ENCODE measurements around the gene SNRNP25. TPM values are rescaled to one million over a fixed set of nuclear protein-coding genes. Genes with fewer than 3 reads are reported as not detected.

The SNRNP25 gene
- total and polyA plus RNA-seq, 2 experiments from 2014 or later = 12.1 to 31.5 TPM

DNA sequence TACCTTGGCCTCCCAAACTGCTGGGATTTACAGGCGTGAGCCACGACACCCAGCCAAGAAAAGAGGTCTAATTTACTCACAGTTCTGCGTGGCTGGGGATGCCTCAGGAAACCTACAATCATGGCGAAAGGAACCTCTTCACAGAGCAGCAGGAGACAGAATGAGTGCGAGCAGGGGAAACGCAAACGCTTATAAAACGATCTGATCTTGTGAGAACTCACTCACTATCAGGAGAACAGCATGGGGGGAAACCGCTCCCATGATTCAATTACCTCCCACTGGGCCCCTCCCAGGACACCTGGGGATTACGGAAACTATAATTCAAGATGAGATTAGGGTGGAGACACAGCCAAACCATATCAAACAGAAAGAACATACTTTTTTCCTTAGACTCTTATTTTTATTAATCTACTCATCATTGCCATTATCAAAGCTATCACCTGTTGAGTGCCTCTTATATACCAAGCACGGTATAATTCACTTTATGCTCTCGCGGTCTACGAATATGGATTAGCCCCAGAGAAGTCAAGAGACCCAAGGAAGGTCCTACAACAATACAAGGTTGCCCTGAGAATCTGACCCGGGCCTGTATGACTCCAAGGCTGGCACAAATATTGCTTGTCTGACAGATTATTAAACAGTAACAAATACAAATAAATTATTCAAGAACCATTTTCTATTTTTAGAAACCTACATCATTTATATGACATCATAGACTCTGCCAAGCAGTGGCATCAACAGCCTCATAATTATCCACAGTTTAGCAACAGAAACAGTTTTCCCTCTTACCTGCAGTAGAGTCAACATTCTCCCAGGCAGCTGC, 2.6 kb upstream of the SNRNP25 start:
- no peak overlapping the region for H2AFZ ChIP-seq
- no peak overlapping the region for H3K9ac ChIP-seq
- H3K4me1 ChIP-seq (ENCODE audit: insufficient read depth) = 0 out of 2 replicates have a peak, but pooled peaks cover 3% of the 10 kb centered on the region
- TF ChIP-seq EZH2 (IDR thresholded peaks at IDR 0.05; ENCODE audit: insufficient read depth, poor library complexity, severe bottlenecking) = no peak
- no peak for TF ChIP-seq EZH2phosphoT487 (IDR thresholded peaks at IDR 0.05; ENCODE audit: insufficient read depth, low read depth)
- H3K9me2 ChIP-seq (ENCODE audit: insufficient read depth) = no peaks in the 10 kb centered on the region
- in situ Hi-C loops (cut with MboI) = no loop called here
- H3K79me2 ChIP-seq (ENCODE audit: insufficient read depth) = peaks cover 39% of the 10 kb centered on the region
- no peaks in the 10 kb centered on the region for H3K9me3 ChIP-seq (ENCODE audit: low read depth)
- H3K4me2 ChIP-seq (ENCODE audit: unreplicated experiment) = no peak overlapping the region
- DNase-seq = no peak
- no peaks in the 10 kb centered on the region for H3K27me3 ChIP-seq (replicated peaks; ENCODE audit: insufficient read depth)
- no peaks in the 10 kb centered on the region for H4K20me1 ChIP-seq (ENCODE audit: insufficient read depth)
- no peak overlapping the region for H3K27ac ChIP-seq
- WGBS, 2 experiments (ENCODE audit: low coverage in 1 of 2, low lambda C conversion rate in 2 of 2, missing lambda C conversion rate in 2 of 2) = 84 to 85% methylated on average over 15 of the region's 15 CpGs
- no peaks in the 10 kb centered on the region for H3K36me3 ChIP-seq (ENCODE audit: low read depth)
- no peak overlapping the region for H3K4me3 ChIP-seq
- H3F3A ChIP-seq (ENCODE audit: insufficient read depth) = peaks cover 4% of the 10 kb centered on the region; the same call in 1 of the 2 replicates

DNA sequence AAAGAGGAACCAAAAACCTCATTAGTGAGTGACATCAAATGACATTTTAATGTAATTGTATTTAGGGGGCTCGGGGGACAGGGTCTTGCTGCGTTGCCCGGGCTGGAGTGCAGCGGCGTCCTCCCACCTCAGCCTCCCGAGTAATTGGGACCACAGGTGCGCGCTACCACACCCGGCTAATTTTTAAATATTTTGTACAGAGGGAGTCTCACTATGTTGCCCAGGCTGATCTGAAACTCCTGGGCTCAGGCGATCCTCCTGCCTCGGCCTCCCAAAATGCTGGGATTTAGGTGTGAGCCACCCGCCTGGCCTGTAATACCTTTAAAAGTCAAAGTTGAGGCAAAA, 581 bp downstream of the SNRNP25 start:
- H3K4me1 ChIP-seq (ENCODE audit: insufficient read depth) = 0 out of 2 replicates have a peak, but pooled peaks cover 3% of the 10 kb centered on the region
- DNase-seq = no peak
- no peaks in the 10 kb centered on the region for H3K27me3 ChIP-seq (replicated peaks; ENCODE audit: insufficient read depth)
- no peaks in the 10 kb centered on the region for H3K9me3 ChIP-seq (ENCODE audit: low read depth)
- peaks cover 4% of the 10 kb centered on the region; the same call in 1 of the 2 replicates for H3F3A ChIP-seq (ENCODE audit: insufficient read depth)
- H3K27ac ChIP-seq = no peak overlapping the region
- peak overlapping the region; percentile 87 for H3K4me3 ChIP-seq
- TF ChIP-seq EZH2 (IDR thresholded peaks at IDR 0.05; ENCODE audit: insufficient read depth, poor library complexity, severe bottlenecking) (no peak), EZH2phosphoT487 (IDR thresholded peaks at IDR 0.05; ENCODE audit: insufficient read depth, low read depth) (no peak)
- peaks cover 16% of the 10 kb centered on the region; the same call in 1 of the 2 replicates for H3K36me3 ChIP-seq (ENCODE audit: low read depth)
- no peaks in the 10 kb centered on the region for H4K20me1 ChIP-seq (ENCODE audit: insufficient read depth)
- whole genome bisulfite sequencing, 2 experiments (ENCODE audit: low coverage in 1 of 2, low lambda C conversion rate in 2 of 2, missing lambda C conversion rate in 2 of 2) = 32 to 48% methylated on average over 12 of the region's 12 CpGs
- in situ Hi-C loops (cut with MboI) = no loop called here
- H3K79me2 ChIP-seq (ENCODE audit: insufficient read depth) = peaks cover 39% of the 10 kb centered on the region
- peak overlapping the region; percentile 86 for H3K4me2 ChIP-seq (ENCODE audit: unreplicated experiment)
- no peaks in the 10 kb centered on the region for H3K9me2 ChIP-seq (ENCODE audit: insufficient read depth)
- peak overlapping the region; percentile 81 for H3K9ac ChIP-seq
- H2AFZ ChIP-seq = peak overlapping the region; percentile 93

DNA sequence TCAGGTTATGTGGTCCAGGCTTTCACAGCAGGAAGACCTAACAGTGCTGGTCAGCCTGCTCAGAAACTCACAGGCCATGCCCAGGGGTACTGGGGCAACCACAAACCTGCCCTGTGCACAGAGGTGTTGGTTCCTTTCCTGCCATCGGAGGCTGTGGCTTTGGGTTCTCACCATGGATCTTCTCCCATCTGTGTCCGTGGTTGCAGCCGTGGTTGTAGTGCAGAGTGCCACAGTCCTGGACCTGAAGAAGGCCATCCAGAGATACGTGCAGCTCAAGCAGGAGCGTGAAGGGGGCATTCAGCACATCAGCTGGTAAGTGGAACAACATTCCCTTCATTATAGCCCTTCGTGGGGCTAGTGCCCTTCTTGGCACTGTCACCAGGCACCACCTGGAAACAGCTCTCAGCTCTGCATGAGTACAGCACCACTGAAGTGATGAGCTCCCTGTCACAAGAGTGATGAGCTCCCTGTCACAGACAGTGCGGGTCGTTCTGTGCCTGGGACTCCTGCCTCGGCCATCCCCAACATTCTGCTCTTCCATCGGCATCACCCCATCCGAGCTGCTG, 2.0 kb downstream of the SNRNP25 start:
- peaks cover 28% of the 10 kb centered on the region for H3K79me2 ChIP-seq (ENCODE audit: insufficient read depth)
- no peaks in the 10 kb centered on the region for H4K20me1 ChIP-seq (ENCODE audit: insufficient read depth)
- H3K9me2 ChIP-seq (ENCODE audit: insufficient read depth) = no peaks in the 10 kb centered on the region
- DNase-seq = no peak
- peaks cover 16% of the 10 kb centered on the region; the same call in 1 of the 2 replicates for H3K36me3 ChIP-seq (ENCODE audit: low read depth)
- H3K4me3 ChIP-seq = no peak overlapping the region
- H3K9me3 ChIP-seq (ENCODE audit: low read depth) = no peaks in the 10 kb centered on the region
- H3K9ac ChIP-seq = no peak overlapping the region
- no peak overlapping the region for H3K27ac ChIP-seq
- H3K27me3 ChIP-seq (replicated peaks; ENCODE audit: insufficient read depth) = no peaks in the 10 kb centered on the region
- in situ Hi-C loops (cut with MboI) = no loop called here
- H3K4me1 ChIP-seq (ENCODE audit: insufficient read depth) = 0 out of 2 replicates have a peak, but pooled peaks cover 3% of the 10 kb centered on the region
- H2AFZ ChIP-seq = no peak overlapping the region
- no peak overlapping the region for H3K4me2 ChIP-seq (ENCODE audit: unreplicated experiment)
- TF ChIP-seq EZH2phosphoT487 (IDR thresholded peaks at IDR 0.05; ENCODE audit: insufficient read depth, low read depth) (no peak), EZH2 (IDR thresholded peaks at IDR 0.05; ENCODE audit: insufficient read depth, poor library complexity, severe bottlenecking) (no peak)
- peaks cover 4% of the 10 kb centered on the region; the same call in 1 of the 2 replicates for H3F3A ChIP-seq (ENCODE audit: insufficient read depth)
- WGBS, 2 experiments (ENCODE audit: low coverage in 1 of 2, low lambda C conversion rate in 2 of 2, missing lambda C conversion rate in 2 of 2) = 80 to 89% methylated on average over 11 of the region's 11 CpGs

DNA sequence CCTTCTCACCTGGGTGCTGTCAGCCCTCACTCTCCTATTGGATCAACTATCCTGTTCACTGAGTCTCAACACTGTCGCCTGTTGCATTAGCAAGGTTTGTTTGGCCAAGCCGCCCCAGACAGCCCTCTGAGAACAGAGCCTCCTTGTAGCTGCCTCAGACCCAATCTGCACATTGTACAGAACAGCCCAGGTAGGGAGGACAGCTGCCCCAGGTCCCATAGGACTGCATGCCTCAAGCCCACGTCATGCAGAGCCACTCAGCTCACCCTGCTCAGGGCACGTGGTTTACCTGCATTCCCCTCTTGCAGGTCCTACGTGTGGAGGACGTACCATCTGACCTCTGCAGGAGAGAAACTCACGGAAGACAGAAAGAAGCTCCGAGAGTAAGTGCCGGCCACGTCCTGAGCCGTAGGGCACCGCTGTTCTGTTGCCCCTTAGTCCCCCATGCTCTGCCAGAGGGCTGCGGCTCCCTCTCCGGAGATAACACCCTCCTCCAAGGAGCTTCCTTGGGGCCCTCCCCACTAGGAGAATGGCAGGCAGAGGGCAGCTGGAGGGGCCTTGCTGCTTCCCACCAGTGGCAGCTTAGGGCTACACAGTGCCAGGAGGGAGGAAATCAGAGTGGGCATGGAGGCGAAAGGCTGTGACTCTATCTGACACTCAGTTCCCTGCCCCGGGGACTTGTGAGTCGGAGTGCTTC, 2.8 kb downstream of the SNRNP25 start:
- 0 out of 2 replicates have a peak, but pooled peaks cover 3% of the 10 kb centered on the region for H3K4me1 ChIP-seq (ENCODE audit: insufficient read depth)
- peaks cover 4% of the 10 kb centered on the region; the same call in 1 of the 2 replicates for H3F3A ChIP-seq (ENCODE audit: insufficient read depth)
- no peak overlapping the region for H3K27ac ChIP-seq
- H3K4me2 ChIP-seq (ENCODE audit: unreplicated experiment) = no peak overlapping the region
- no peak overlapping the region for H2AFZ ChIP-seq
- H3K9me2 ChIP-seq (ENCODE audit: insufficient read depth) = no peaks in the 10 kb centered on the region
- DNase-seq = no peak
- no peaks in the 10 kb centered on the region for H3K9me3 ChIP-seq (ENCODE audit: low read depth)
- TF ChIP-seq EZH2 (IDR thresholded peaks at IDR 0.05; ENCODE audit: insufficient read depth, poor library complexity, severe bottlenecking) (no peak), EZH2phosphoT487 (IDR thresholded peaks at IDR 0.05; ENCODE audit: insufficient read depth, low read depth) (no peak)
- no peak overlapping the region for H3K4me3 ChIP-seq
- in situ Hi-C loops (cut with MboI) = no loop called here
- 79 to 90% methylated on average over 17 of the region's 17 CpGs for WGBS, 2 experiments (ENCODE audit: low coverage in 1 of 2, low lambda C conversion rate in 2 of 2, missing lambda C conversion rate in 2 of 2)
- H3K36me3 ChIP-seq (ENCODE audit: low read depth) = peaks cover 16% of the 10 kb centered on the region; the same call in 1 of the 2 replicates
- H3K9ac ChIP-seq = no peak overlapping the region
- peaks cover 20% of the 10 kb centered on the region for H3K79me2 ChIP-seq (ENCODE audit: insufficient read depth)
- H4K20me1 ChIP-seq (ENCODE audit: insufficient read depth) = no peaks in the 10 kb centered on the region
- H3K27me3 ChIP-seq (replicated peaks; ENCODE audit: insufficient read depth) = no peaks in the 10 kb centered on the region
